HG03378 (cell line): ENCODE data around the gene TOMM6.
A peak's percentile ranks its signal among the peaks of the same experiment; 100 is the strongest.

ENCODE experiments used
- ATAC-seq: cut with Tn5 transposase; IDR thresholded peaks from one replicate; pipeline ENCODE4 v1.9.1; 2021; ENCODE audit warnings: mild to moderate bottlenecking, moderate library complexity; ENCODE audit not compliant: unreplicated experiment

Gene TOMM6

DNA sequence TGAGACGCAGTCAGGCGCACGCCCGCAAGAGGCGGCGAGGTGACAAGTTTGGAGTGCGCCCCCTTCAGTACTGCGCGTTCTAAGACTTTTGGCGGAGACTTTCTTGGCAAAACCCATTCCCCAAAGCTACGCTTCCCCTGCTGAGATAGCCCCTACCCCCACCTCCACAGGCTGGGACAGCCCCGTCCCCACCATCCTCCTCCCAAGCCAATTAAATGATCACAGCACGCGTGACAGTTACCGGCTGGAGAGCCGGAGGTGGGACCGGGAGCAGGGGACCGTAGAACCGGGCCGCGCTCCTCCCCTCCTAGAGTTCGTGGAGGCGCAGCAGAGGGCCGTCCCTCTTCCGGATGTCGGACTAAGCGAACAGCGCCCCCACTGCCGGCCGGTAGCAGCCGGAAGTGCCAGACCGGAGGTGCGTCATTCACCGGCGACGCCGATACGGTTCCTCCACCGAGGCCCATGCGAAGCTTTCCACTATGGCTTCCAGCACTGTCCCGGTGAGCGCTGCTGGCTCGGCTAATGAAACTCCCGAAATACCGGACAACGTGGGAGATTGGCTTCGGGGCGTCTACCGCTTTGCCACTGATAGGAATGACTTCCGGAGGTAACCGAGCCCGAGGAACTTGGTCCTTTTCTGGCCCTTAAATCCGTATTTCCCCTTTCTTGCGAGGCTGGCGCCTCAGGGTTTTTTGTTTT lies at the start of gene TOMM6:
Gene TOMM6 (plus strand): TSS at position 476 of the 699 bp plus-strand sequence. CDS start 4 bp downstream, at position 480.
- peak; percentile 74 for ATAC-seq

DNA sequence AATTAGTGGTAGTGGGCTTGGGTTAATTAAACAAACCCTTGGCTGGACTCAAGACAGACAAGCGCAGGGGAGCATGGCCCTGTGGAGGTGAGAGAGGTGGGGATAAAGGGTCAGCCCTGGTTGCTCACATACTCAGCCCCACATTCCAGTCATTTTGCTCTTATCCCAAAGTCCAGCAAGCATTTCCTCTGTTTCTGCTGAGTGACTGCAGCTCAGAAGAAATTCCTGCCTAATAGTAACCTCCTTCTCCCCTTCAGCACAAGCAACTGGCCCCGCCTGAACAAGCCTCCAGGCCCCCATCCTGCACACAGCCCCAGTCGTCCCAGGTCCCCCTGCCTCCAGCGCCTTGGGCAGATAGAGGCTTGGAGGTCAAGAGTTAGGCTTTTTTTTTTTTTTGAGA lies 48.5 kb upstream of the TOMM6 start:
- no peak for ATAC-seq

DNA sequence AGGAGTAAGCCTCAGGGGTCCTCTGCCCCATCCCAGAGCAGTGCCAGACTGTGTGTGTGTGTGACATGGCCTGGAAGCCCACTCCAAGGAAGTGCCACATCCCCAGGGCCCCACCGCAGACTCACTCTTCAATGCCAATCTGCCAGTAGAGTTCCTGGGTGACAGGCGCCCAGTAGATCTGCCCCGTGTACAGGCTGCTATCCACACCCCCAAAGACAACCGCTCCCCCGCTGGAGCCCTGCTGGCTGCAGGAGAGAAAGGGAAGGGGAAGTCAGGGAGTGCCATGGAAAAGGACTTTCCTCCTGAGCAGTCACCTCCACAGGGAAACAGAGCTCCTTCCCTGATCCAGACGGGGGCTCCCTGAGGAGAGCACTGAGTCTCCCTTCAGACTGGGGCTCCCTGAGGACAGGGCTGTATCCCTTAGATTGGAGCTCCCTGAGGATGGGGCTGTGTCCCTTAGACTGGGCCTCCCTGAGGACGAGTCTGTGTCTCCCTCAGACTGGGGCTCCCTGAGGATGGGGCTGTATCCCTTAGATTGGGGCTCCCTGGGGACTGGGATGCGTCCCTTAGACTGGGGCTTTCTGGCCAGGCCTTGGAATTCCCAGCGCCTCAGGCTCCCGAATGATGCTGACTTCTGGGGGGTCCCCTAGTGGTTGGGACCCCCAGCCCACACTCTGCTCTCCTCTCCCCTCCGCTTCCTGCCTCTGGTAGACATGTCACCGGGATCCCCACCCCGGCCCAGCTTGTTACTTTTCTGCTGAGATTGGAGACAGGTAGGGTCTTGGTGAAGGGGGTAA lies 46.9 kb upstream of the TOMM6 start:
- no peak for ATAC-seq

DNA sequence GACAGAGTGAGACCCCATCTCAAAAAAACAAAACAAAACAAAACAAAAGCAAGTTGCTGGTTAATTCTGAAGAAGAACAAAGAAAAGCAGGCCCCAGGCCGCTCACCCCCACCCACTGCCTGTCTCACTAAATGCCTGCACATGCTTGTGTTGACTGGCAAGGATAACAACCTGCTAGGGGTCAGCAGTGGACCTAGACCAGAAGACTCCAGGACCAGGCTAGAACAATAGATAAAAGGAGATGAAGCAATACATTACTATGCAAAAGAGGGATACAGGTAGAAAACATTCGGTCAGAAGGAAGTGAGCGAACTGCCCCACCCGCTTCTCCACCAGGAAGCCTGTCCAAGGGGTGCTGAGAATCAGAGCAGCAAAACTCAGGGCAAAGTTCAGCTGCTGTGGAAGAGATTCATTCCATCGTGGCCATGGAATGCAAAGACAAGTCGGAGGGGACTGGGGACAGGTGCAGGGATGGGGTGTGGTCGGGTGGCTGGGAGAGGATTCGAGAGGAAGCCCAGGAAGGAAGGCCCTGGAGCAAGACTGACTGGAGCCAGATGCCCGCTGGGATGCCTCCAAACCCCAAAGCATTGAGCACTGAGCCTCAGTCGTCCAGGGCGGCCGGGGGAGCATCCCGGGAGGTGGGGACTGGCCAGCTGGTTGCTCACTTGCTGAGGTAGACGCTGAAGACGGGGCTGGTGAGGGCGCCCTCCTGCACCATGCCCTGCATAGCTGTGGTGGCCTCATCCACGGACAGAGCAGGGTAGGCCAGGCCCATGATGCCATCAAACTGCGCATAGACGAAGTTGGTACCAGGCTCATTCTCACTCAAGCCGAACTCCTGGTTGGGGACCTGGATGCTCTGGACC lies 45.6 kb upstream of the TOMM6 start:
- no peak for ATAC-seq

DNA sequence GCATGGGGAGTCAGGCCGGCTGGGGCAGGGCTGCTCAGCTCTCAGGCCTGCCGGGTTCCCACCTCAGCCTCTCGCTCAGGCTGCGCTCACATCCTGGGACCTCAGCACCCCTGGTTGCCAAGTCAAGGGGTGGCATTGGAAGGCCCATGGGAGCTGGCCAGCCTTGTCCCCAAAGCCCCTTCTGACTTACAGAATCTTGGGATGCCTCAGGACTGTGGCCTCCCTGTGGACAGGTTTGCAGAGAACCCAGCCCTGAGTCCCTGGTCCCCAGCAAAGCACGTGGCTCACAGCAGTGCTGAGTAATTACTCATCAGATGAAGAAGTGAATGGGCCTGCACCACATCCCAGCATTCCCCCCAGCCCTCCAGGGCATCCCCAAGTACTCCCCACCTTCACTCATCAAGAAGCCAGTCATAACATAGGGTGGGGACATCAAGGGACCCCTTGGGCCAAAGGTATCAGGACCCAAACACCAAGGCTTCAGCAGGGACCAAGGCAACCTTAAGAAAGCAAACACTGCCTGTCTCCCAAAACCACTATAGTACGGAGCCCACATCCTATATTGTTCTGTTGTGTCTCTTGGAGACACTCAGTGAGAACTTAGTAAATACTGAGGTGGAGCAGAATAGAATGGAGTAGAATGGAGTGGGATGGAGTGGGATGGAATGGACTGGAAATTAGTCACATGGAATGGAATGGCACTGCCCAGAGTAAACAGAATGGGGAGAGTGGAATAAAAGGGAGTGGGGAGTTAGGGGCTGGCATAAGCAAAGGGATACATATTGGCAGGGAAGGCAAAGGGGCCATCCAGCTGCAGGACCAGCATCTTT lies 43.9 kb upstream of the TOMM6 start:
- ATAC-seq, result no peak

DNA sequence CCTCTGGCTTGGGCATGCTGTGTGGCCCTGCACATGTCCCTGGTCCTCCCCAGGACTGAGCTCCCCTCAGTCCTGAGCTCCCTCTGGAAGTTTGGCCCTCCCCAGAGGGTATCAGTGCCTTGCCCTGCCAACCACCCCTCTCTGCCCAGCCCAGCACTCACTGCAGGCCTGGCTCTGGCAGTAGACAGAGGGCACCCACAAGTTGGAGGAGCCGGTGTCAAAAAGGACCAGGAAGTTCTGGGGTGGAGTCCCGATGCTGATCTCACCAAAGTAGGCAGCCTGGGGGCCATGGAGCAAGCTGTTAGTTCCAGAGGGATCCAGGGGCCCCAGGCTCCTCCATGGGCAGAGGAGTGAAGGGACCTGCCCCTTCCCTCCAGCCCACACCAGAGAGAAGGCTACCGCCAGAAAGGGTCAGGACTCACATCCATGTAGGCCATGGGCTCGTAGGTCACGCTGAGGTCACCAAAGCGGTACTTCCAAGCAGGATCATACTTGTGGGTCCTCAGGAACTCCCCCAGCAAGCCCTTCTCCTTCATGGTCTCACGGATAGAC lies 43.2 kb upstream of the TOMM6 start:
- ATAC-seq, result no peak

DNA sequence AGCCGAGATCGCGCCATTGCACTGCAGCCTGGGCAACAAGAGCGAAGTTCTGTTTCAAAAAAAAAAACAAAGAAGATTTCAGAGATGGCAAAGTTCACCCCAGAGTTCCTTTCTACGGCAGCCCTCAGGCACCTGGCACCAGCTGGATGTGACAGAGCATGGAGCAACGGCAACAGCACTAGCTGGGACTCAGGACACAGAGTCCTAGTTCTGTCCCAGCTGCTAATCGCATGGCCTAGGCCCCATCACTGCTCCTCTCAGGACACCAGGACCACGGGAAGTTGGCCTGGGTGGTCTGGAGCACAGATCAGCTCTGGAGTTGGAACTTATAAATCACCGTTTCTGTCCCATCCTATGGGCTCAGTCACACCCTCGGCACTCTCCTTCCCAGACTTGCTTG lies 41.4 kb upstream of the TOMM6 start:
- no peak for ATAC-seq

DNA sequence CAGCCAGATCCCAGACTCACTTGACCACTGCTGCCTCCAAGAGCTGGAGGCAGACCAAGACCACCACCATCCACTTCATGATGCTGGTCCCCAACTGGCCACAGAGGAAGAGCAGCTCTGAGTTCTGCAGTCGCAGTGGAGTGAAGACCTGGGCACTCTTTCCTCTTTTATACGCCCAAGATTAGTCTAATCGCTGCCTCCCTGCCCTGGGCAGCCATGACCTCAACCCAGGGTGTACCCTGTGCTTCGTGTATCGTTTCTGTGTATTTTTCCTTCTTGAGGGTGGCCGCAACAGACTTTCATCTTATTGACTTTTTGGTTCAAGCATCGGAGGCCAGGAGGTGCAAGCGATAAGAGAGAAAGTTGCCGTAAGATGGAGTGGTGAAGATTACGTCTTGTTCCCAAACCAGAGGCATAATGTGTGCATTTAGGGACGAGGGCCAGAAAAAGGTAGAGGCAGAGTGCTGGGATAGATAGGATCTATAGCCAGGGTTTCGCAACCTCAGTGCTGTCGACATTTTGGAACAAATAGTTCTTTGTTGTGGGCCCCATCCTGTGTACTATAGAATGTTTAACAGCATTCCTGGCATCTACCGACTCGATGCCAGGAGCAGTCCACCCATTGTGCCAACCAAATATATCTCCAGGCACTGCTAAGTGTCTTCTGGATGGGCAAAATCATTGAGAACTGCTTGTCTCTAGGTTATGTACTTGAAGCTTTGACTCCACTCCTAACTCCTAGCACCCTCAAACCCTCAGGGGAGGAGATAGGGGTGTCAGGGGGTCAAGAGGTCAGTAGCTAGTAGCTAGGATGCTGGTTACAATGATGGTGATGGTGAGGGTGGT lies 40.0 kb upstream of the TOMM6 start, which contains the start of gene PGC:
Gene PGC (minus strand): TSS at position 142 of the 846 bp plus-strand sequence. CDS start 63 bp downstream, at position 79.
- ATAC-seq, result no peak

DNA sequence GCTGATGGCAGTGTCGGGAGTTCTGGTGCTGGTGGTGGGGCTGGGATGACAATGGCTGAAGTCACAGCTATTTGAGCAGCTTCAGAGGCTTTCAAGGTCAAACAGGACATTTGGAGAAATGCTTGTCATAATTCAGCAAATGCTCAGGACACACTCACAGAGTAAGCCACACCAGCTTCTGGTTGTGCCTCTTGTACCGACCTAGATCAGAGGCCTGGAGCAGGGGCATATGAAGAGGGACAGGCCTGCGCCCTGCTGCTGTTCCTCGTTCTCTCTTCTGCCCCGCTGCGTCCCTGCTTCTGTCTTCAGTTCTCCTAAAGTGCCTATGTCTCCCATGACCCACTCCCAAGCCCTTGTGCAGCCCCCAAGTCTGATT lies 39.4 kb upstream of the TOMM6 start:
- no peak for ATAC-seq

DNA sequence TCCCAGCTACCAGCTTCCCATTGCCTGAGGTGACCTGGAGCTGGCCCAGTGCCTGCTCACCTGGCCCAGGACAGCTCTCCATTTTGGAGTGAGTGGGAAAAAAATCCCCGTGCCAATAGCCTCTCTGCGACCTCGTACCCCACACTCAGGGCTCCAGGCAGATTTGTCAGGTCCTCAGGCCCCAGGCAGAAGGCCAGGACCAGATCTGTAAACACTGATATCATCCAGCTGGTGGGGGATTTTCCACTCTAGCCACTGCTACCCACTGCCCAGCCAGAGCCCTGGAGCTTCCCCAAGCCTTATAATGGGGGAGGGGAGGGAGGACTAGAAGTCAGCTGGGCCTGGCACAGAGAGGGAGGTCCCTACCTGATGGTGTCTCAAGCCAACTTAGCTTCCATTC lies 39.0 kb upstream of the TOMM6 start:
- ATAC-seq, result no peak

DNA sequence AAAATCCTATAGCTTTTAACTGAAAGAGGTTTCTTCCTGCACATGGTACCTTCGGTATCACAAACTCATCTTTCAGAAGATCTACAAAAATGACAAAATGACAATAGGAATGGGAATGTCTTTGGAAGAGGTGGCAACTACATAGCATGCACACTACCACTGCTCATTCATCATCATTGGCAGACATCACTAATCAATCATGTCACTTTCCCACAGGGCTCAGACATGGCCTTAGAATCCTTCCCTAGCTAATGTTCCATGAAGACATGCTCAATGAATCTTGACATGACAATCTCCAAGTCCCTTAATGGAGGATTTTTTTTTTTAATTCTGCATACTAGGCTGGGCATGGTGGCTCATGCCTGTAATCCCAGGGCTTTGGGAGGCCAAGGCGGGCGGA lies 37.1 kb upstream of the TOMM6 start:
- no peak for ATAC-seq

DNA sequence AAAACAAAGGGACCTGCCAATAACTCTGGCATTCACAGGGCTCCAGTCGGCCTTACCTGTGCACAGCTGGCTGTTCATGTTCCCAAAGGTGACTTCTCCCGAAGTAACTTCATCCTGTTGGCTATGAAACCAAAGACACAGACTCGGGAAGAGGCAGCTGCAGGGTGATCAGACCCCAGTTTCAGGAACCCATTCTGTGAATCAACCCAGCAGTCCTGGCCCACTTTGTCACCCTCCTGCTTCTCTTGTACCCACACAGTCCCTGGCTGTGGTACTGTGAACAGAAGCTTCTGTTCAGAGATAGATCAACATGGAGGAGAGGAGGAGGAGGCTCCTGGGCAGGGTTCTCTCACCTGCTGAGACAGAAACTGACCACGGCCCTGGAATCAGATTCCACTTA lies 31.6 kb upstream of the TOMM6 start:
- ATAC-seq, result no peak

DNA sequence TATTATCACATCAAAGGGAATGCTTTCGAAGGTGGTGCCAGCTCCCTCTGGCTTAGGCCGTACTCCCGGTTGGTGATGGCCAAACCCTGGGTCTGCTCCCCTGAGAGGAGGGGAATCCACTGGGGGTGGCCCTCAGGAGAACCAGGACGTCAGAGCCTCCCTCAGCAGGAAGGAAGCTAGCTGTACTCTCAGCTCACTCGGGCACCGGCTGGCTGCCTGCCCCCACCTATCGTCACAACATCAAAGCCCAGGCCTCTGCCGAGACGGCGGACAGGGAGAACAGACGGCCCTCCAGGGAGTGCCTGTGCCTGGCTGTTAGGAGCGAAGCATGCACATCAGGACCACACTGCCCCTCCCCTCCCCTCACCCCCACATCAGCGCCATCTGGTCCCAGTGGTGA lies 31.1 kb upstream of the TOMM6 start:
- no peak for ATAC-seq

DNA sequence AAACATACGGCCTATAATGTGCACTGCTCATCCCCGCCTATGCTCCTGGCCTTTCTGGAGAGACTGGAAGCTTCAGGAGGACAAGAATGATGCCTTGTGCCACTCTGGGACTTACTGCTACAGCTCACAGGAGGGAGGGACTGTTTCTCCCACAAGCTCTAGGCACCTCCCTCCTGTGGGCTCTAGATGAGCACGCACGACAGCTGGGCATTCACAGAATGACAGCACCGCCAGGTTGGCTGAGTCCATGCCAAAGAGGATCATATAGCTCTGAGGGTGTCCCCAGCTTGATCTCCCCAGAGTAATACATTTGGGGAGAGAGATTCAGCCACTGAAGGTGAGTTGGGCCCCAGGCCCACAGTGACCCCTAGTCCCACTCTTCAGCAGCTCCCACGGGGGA lies 30.2 kb upstream of the TOMM6 start:
- ATAC-seq, result no peak

DNA sequence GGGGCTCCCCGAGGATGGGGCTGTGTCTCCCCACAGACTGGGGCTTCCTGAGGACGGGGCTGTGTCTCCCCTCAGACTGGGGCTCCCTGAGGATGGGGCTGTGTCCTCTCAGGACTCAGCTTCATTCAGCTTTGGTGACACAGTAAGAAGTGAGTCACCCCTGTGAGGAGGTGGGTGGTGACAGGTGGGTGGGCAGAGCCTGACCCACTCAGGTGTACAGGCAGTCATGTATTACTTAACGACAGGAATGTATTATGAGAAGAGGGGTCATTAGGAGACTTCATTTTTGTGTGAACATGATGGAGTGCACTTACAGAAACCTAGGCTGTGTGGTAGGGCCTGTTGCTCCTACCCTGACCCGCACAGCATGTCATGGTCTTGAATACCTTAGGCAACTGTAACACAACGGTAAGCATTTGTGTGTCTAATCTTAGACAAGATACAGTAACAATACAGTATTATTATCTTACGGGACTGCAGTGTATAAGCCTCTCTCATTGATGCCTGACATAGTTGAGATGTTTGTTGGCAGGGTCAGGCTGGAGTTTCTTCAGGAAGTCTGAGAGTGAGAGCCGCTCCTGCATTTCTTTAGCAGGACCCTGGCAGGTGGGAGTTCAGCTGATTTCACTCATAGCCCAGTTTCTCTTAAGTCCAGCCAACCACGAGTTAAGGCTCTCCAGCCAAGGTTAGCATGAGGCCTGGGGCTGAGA lies 29.4 kb upstream of the TOMM6 start:
- ATAC-seq, result no peak

DNA sequence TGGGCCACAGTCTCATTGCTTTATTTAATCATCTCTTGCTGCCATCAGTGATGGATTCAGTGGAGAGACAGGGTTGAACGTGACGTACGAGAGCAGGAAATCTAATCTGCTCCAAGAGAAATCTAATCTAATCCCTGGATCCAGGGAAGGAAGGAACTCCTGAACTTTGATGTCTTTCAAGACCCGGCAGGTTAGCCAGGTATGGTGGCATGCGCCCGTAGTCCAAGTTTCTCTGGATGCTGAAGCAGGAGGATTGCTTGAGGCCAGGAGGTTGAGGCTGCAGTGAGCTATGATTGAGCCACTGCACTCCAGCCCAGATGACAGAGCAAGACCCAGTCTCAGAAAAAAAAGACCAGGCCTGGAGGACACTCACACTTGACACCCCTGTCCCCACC lies 28.9 kb upstream of the TOMM6 start:
- no peak for ATAC-seq

DNA sequence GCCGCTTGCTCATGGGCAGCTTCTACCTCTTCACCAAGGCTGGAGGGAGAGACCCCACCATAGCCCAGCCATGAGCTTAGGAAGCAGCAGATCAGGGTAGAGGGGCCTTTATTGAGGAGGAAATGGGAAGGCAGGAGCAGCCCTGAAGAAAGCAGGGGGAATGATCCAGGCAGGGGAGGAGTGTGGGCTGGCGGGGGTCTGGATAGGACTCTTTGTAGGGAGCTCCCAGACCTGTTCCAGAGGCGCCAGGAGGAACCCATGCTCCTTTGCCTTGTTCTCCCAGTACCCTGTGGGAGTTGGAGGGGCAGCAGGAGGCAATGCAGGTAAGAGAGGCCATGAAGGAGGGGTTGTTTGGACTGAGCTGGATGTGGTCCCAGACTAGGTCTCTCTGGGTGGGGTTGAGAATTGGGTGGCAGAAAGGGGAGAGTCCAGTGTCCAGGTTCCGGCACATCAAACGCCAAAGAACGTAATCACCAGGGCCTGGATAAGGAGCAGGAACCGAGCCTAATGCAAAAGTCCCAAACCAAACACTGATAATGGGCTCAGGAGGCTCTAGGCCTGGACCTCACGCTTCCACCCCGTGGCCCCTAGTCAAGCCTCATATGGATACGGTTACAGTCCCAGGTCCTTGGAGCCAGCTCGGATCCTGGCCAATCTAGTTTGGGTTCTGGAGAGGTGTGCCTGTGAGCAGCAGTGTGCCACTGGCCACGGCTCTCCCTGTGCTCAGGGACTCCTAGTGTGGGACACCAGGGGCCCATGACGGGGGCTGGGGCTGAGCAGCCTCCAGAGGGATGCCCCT lies 28.2 kb upstream of the TOMM6 start:
- ATAC-seq, result no peak
